Dedifferentiated amniotic fluid mesenchymal stem cell (primary cell): ENCODE results near the gene MFN2.

ENCODE experiments used
- DNase-seq: peaks from one replicate; pipeline ENCODE4 v3.0.0-alpha.2; 2016; ENCODE audit errors: extremely low spot score

MFN2 gene

GRCh38 chr1:12049616-12050015, 69.4 kb downstream of the MFN2 start:
- DNase-seq: no peak

GRCh38 chr1:12051361-12051760, 71.1 kb downstream of the MFN2 start:
- DNase-seq: no peak

DNA sequence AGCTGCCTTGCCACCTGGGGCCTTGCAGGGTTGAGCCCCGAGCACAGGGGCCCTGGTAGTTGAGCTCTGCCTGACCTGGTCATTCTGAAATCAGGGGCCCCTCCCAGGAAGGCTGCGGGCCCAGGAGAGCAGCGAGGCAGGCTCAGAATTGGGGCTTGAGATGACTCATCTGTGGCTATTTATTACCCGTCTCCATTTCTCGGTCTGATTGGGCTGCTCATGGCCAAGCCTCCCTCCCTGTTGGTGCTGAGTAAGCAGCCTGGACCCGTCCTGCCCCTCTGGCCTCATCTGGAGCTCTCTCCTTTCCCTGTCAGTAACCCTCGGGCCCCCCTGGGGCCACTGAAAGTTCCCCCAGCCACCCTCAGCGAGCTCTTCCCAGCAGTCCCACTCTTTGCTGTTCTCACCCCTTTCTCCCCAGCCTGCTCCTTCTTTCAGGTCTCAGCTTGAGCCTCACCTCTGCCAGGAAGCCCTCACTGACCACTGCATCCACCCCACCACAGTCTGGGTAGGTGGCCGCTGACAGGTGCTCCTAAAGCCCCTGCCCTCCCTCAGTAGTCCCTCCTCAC, 71.8 kb downstream of the MFN2 start:
- peak; percentile 81 for DNase-seq

DNA sequence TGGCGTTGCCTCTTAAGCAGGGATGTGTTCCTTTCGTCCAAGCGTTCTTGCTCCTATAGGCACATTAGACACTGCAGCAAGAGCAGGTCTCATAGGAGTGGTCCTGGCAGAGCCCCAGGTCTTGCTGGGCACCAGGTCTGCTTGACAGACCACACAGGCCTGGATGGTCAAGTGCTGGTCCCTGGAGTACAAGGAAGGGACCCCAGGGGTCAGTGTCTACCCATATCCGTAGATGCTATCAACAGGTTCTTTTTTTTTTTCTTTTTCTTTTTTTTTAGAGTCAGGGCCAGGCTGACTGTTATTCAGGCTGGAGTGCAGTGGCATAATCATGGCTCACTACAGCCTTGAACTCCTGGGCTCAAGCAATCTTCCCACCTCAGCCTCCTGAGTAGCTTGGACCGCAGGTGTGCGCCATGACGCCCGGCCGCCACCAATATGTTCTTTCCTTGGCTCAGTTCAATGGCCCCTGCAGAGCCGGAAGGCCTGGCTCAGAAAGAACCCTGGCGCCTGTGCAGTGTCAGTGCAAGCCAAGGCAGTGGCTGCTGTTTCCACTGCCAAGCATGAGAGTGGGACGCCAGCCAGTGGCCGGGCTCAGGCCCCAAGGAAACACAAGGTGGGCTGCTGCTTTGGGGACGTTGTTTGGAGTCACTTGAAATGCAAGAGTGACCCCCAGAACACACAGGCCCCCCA, 72.9 kb downstream of the MFN2 start:
- DNase-seq: no peak

GRCh38 chr1:12053752-12054548, 73.7 kb downstream of the MFN2 start:
- no peak for DNase-seq

DNA sequence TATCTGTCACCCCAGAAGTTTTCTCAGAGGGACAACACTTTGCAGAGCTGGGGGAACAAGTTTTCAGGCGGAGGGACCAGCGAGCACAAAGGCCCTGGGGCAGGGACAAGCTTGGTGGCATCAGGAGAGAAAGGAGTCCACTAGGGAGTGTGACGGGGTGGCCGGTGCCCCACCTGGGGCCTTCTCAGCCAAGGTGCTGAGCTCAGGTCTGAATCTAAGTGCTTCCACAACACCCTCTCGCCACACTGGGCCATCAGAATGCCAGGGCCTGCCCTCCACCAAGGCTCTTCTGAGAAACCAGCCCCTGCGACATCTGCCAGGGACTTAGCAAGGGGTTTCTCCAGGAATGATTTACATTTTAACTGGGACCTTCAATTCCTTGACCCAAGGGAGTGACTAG, 75.0 kb downstream of the MFN2 start:
- no peak for DNase-seq

DNA sequence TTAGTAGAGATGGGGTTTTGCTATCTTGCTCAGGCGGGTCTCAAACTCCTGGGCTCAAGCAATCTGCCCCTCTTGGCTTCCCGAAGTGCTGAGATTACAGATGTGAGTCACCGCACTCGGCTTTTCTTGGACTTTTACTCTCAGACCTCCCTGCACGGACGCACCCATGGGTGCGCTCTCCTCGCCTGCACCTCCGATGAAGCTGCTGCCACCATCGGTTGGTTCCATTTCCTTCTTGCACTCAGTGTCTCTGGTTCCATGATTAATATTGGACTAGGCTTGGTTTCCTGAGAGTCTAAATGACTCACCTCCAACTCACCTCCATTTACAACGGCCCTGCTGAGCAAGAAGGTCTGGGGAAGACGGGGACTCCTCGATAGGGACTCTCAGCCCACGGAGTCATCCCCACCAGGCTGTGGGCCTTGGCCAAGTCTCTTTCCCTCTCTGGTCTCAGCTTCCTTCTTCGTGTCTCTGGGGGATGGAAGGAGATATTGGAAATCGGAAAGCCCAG, 76.1 kb downstream of the MFN2 start:
- no peak for DNase-seq

DNA sequence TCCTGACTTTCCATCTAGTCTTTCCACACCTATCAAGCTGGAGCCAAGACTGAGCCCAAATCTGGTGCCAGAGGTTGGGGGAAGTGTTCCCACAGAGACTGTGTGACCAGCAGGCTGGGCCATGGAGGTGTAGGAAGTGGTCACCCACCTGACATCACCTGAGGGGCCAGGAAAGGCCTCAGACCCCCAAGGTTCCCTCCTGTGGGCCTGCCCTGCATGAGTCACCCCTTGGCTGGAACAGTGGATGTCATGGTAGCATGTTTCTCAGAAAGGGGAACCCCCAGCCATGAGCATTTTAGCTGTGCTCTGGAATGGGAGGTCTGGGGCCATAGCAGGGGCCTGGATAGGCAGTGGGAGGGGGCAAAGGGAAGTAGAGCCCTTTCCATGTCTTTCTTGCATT, 77.1 kb downstream of the MFN2 start:
- no peak for DNase-seq

- DNase-seq: no peak
Observed at GRCh38 chr1:12057940-12058687, 77.9 kb downstream of the MFN2 start.

- no peak for DNase-seq
Observed at GRCh38 chr1:12059226-12059625, 79.0 kb downstream of the MFN2 start.

DNA sequence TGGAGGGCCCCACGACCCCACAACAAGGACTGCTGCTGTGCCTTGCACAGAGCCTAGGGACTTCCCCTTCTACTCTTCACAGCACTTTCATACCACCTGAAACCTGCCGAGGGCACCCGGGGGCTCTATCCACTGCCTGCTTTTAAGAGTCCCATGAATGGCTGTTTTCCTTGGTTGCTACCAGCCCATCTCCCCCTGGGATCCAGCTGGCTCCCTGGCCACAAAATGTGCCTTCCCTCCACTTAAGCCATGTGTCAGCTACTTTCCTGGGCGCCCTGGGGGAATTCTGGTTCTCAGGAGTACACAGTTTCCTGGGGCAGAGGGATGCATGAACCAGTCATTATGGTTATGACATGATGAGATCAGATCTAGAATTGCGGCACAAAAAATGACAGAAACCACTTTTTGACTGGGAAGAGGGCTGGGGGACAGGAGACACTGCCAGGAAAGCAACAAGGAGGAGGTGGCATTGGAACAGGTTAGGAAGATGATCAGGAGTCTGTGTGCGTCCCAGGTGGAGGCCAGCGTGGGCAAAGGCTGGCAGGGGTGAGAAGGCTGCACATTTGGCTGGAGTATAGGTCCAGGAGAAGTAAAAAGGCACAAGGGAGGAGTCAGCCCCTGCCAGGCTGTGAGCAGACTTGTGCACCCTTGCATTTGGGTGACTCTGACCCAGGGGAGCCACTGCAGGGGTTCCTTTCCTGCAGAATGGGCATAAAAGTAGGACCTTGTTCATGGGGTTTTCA, 79.6 kb downstream of the MFN2 start:
- no peak for DNase-seq

GRCh38 chr1:12060500-12060899, 80.3 kb downstream of the MFN2 start:
- DNase-seq: no peak
